GM23248 (cell line): ENCODE results near the gene AGFG1. TPM values are rescaled to one million over a fixed set of nuclear protein-coding genes. Genes with fewer than 3 reads are reported as not detected.

Experiments
- DNase-seq: peaks from one replicate; pipeline ENCODE4 v3.0.0-alpha.2; 2015
- H2AFZ ChIP-seq: fragments of 200-600 bp; sonication (generic); 2 replicates; pipeline ENCODE4 v1.6.1; 2016; ENCODE audit warnings: antibody characterized with exemption
- H3F3A ChIP-seq: fragments of 200-600 bp; sonication (generic); 2 replicates; pipeline ENCODE4 v1.6.1; 2016; ENCODE audit warnings: mild to moderate bottlenecking, antibody characterized with exemption, mixed run types; ENCODE audit not compliant: insufficient read depth
- H3K27ac ChIP-seq: fragments of 200-600 bp; sonication (generic); 2 replicates; pipeline ENCODE4 v1.5.1; 2016; ENCODE audit warnings: mild to moderate bottlenecking
- H3K27me3 ChIP-seq: fragments of 200-600 bp; sonication (generic); replicated peaks from 2 replicates; pipeline ENCODE4 v1.6.1; 2016; ENCODE audit warnings: mild to moderate bottlenecking; ENCODE audit not compliant: insufficient read depth
- H3K36me3 ChIP-seq: fragments of 200-600 bp; sonication (generic); 2 replicates; pipeline ENCODE4 v1.6.1; 2016; ENCODE audit warnings: low read depth, mild to moderate bottlenecking
- H3K4me1 ChIP-seq: fragments of 200-600 bp; sonication (generic); 2 replicates; pipeline ENCODE4 v1.6.1; 2016; ENCODE audit warnings: mild to moderate bottlenecking; ENCODE audit not compliant: insufficient read depth
- H3K4me2 ChIP-seq: fragments of 200-600 bp; sonication (generic); one replicate; pipeline ENCODE4 v1.6.1; 2016; ENCODE audit warnings: mild to moderate bottlenecking; ENCODE audit not compliant: unreplicated experiment
- H3K4me3 ChIP-seq: fragments of 200-600 bp; sonication (generic); 2 replicates; pipeline ENCODE4 v1.5.1; 2016; ENCODE audit warnings: mild to moderate bottlenecking
- H3K79me2 ChIP-seq: fragments of 200-600 bp; sonication (generic); 2 replicates; pipeline ENCODE4 v1.6.1; 2016; ENCODE audit warnings: mild to moderate bottlenecking; ENCODE audit not compliant: insufficient read depth
- H3K9ac ChIP-seq: fragments of 200-600 bp; sonication (generic); 2 replicates; pipeline ENCODE4 v1.6.1; 2016; ENCODE audit warnings: mild to moderate bottlenecking
- H3K9me2 ChIP-seq: fragments of 200-600 bp; sonication (generic); 2 replicates; pipeline ENCODE4 v1.6.1; 2016; ENCODE audit warnings: mixed run types, mild to moderate bottlenecking, moderate library complexity; ENCODE audit not compliant: insufficient read depth
- H3K9me3 ChIP-seq: fragments of 200-600 bp; sonication (generic); one replicate; pipeline ENCODE4 v1.6.1; 2017; ENCODE audit warnings: low read depth
- H4K20me1 ChIP-seq: fragments of 200-600 bp; sonication (generic); 2 replicates; pipeline ENCODE4 v1.6.0; 2016; ENCODE audit not compliant: insufficient read depth
- EZH2 ChIP-seq: fragments of 200-600 bp; sonication (generic); IDR thresholded peaks from 2 replicates; pipeline ENCODE4 v1.6.1; 2018; ENCODE audit warnings: antibody characterized with exemption, mild to moderate bottlenecking; ENCODE audit not compliant: insufficient read depth, poor library complexity, severe bottlenecking
- EZH2phosphoT487 ChIP-seq: fragments of 200-600 bp; sonication (generic); IDR thresholded peaks from 2 replicates; pipeline ENCODE4 v1.6.1; 2018; ENCODE audit warnings: antibody characterized with exemption, moderate library complexity, mild to moderate bottlenecking, low read depth; ENCODE audit not compliant: insufficient read depth
- WGBS, 2 experiments: methylation state at CpG; one replicate each; pipeline ENCODE4 v1.1.6; 2015 to 2017; ENCODE audit warnings: low lambda C conversion rate in 2 of 2, low coverage in 1 of 2; ENCODE audit errors: missing lambda C conversion rate in 2 of 2; 5-methylcytosine and 5-hydroxymethylcytosine counted together
- in situ Hi-C: fragments of 300-500 bp; cut with MboI; formaldehyde crosslinking; loops from 2 replicates; pipeline ENCODE4 v1.15.0; 2020
- polyA plus RNA-seq: library from polyadenylated mRNA; unstranded; fragments of >200 nt; fragmentation: Nextera tagmentation; extraction: Ambion mirVana; gene quantifications from 2 replicates; pipeline ENCODE4 v1.2.1, GENCODE V29; 2016
- total RNA-seq: library from RNA; depleted of rRNA; stranded (reverse); fragments of >200 nt; shearing (Covaris generic); gene quantifications from 2 replicates; pipeline ENCODE4 v1.2.3, GENCODE V29; 2014

The AGFG1 gene
- total and polyA plus RNA-seq, 2 experiments from 2014 or later, result 16.5 to 144 TPM

DNA sequence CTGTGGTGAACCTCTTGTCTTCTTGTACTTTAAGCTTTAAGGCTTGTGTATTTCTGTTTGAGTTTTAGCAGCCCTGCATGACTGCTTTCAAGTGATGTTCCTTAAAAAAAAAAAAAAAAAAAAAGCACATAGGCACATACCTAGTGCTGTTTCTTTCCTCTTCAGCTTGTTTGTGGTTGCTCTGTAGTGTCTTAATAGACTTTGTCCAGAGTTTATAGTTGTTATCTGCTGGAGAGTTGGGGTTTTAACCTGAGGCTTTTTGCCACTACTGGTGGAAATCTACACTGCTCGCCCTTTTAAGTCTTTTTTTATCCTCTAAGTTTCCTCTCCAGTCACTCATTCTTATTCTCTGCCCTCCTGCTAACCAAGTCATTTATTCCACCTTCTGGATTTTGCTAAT is 34.5 kb downstream of the AGFG1 start:
- Histone ChIP-seq H2AFZ (no peak overlapping the region), H3K9ac (no peak overlapping the region), H3K9me3 (no peaks in the 10 kb centered on the region), H3K36me3 (no peaks in the 10 kb centered on the region; the same call in 1 of the 2 replicates), H4K20me1 (peaks cover 56% of the 10 kb centered on the region), H3K4me1 (peaks cover 50% of the 10 kb centered on the region), H3K4me3 (no peak overlapping the region), H3K27me3 (no peaks in the 10 kb centered on the region), H3K27ac (no peak overlapping the region), H3K4me2 (no peak overlapping the region), H3F3A (peaks cover 36% of the 10 kb centered on the region), H3K9me2 (no peaks in the 10 kb centered on the region), H3K79me2 (peaks cover 100% of the 10 kb centered on the region)
- in situ Hi-C loops, result no loop called here
- WGBS, 2 experiments, result 100% methylated on average over 1 of the region's 1 CpG
- no peak for DNase-seq
- TF ChIP-seq EZH2 (no peak), EZH2phosphoT487 (no peak)

DNA sequence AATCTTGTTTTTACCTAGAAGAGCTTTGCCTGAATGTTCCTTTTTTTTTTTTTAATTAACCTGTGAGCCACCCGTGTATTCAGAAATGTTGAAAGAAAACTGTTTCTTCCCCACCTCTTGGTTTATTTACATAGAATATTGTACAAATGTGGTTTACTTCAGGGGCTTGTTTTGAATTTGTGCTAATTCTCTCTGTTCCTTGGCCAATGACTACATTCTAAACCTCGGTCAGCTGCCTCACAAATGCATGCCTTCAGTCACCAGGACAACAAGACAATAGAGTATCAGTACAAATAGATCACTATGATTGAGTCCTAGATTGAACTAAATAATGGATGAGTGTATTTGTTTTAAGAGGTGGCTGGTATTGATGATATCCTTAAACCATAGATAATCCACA is 36.0 kb downstream of the AGFG1 start:
- no peak overlapping the region for H3K4me3 ChIP-seq
- H4K20me1 ChIP-seq, result peaks cover 67% of the 10 kb centered on the region
- peaks cover 60% of the 10 kb centered on the region for H3K4me1 ChIP-seq
- no peaks in the 10 kb centered on the region; the same call in 1 of the 2 replicates for H3K36me3 ChIP-seq
- peaks cover 100% of the 10 kb centered on the region for H3K79me2 ChIP-seq
- H3K9ac ChIP-seq, result no peak overlapping the region
- no peak overlapping the region for H3K4me2 ChIP-seq
- no peaks in the 10 kb centered on the region for H3K27me3 ChIP-seq
- TF ChIP-seq EZH2phosphoT487, result no peak
- TF ChIP-seq EZH2, result no peak
- in situ Hi-C loops, result no loop called here
- H2AFZ ChIP-seq, result no peak overlapping the region
- no peak overlapping the region for H3K27ac ChIP-seq
- no peak for DNase-seq
- no peaks in the 10 kb centered on the region for H3K9me2 ChIP-seq
- H3F3A ChIP-seq, result peaks cover 31% of the 10 kb centered on the region
- WGBS, 2 experiments, result 73 to 84% methylated on average over 2 of the region's 2 CpGs
- H3K9me3 ChIP-seq, result no peaks in the 10 kb centered on the region

- Histone ChIP-seq H3K79me2 (peaks cover 100% of the 10 kb centered on the region), H3K27ac (no peak overlapping the region), H3K4me2 (no peak overlapping the region), H4K20me1 (peaks cover 65% of the 10 kb centered on the region), H3F3A (peaks cover 28% of the 10 kb centered on the region), H3K9me3 (no peaks in the 10 kb centered on the region), H3K4me1 (peaks cover 61% of the 10 kb centered on the region), H2AFZ (no peak overlapping the region), H3K27me3 (no peaks in the 10 kb centered on the region), H3K9me2 (no peaks in the 10 kb centered on the region), H3K36me3 (no peaks in the 10 kb centered on the region; the same call in 1 of the 2 replicates), H3K9ac (no peak overlapping the region), H3K4me3 (no peak overlapping the region)
- in situ Hi-C loops, result no loop called here
- no peak for DNase-seq
- TF ChIP-seq EZH2phosphoT487 (no peak), EZH2 (no peak)
- WGBS, 2 experiments, result 100% methylated on average over 2 of the region's 2 CpGs
Measured at GRCh38 chr2:227509076-227509475, 37.1 kb downstream of the AGFG1 start.

DNA sequence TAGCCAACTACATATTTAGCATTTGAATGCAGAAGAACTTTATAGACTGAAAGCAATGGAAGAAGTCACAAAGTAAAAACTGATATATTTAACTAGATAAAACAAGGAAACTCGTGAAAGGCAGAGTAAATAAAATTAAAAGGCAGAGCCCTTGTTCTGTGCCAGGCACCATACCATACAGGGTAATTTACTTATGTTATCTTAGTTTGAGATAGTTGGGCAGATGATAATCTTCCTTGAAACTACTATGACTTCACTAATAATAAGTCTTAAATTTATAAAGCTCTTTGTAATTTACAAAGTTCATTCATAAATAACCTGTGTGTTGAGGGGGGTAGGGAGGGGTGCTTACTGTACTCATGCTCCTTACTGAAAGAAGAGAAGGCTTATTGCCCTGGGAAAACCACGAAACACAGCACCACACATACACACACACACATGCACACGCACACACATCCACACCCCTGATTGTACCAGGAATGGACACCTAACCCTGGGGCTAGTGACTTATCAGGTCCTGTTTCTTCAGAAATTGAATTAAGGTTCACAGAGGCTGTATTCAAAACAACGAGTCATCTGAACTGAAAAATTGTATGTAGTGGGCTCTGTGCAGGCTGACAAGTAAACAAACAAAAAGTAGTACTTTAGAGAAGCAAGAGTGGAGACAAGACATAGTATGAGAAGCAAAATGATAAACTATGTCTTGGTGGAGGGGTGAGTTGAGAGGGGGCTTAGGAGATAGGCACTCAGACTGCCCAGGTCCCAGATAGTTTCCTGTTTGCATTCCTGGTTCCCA is 38.1 kb downstream of the AGFG1 start:
- Histone ChIP-seq H3K4me2 (no peak overlapping the region), H4K20me1 (peaks cover 56% of the 10 kb centered on the region), H3K9me3 (no peaks in the 10 kb centered on the region), H2AFZ (no peak overlapping the region), H3K27me3 (no peaks in the 10 kb centered on the region), H3K27ac (no peak overlapping the region), H3K9me2 (no peaks in the 10 kb centered on the region), H3K4me1 (peaks cover 51% of the 10 kb centered on the region), H3K4me3 (no peak overlapping the region), H3K36me3 (no peaks in the 10 kb centered on the region; the same call in 1 of the 2 replicates), H3K79me2 (peaks cover 100% of the 10 kb centered on the region), H3K9ac (no peak overlapping the region), H3F3A (peaks cover 20% of the 10 kb centered on the region)
- WGBS, 2 experiments, result 81 to 91% methylated on average over 4 of the region's 4 CpGs
- in situ Hi-C loops, result no loop called here
- DNase-seq, result peak; percentile 57
- TF ChIP-seq EZH2, result no peak
- no peak for TF ChIP-seq EZH2phosphoT487
